Mesenchymal stem cell (in vitro differentiated cells and primary cell): Measurements from ENCODE around the gene IRAK3.
"Not testable (repeated sequence)": the region's sequence is repeated elsewhere in the genome, so short reads cannot be mapped to it uniquely, and the experiment has no call there.

ENCODE experiments used
- DNase-seq: peaks from one replicate; pipeline ENCODE4 v3.0.0-alpha.2; 2013
- H2AFZ ChIP-seq: one replicate; pipeline ENCODE4 v1.6.1; 2013; ENCODE audit warnings: low read depth, mild to moderate bottlenecking, control low read depth, inconsistent platforms, low read length, moderate library complexity
- H2AK5ac ChIP-seq: 2 replicates; pipeline ENCODE4 v1.6.1; 2013; ENCODE audit warnings: low read length, moderate library complexity, mild to moderate bottlenecking, inconsistent platforms; ENCODE audit not compliant: severe bottlenecking
- H2BK120ac ChIP-seq: one replicate; pipeline ENCODE4 v1.6.1; 2013; ENCODE audit warnings: low read depth, mild to moderate bottlenecking, inconsistent platforms, low read length, moderate library complexity
- H2BK12ac ChIP-seq, 2 experiments: one replicate each; pipeline ENCODE4 v1.6.1; 2013; ENCODE audit warnings: inconsistent platforms in 2 of 2, low read length in 2 of 2, mild to moderate bottlenecking in 2 of 2, moderate library complexity in 2 of 2, control low read depth in 1 of 2
- H2BK15ac ChIP-seq: one replicate; pipeline ENCODE4 v1.6.1; 2013; ENCODE audit warnings: mild to moderate bottlenecking, low read depth, inconsistent platforms; ENCODE audit not compliant: poor library complexity, severe bottlenecking
- H2BK5ac ChIP-seq: 2 replicates; pipeline ENCODE4 v1.6.1; 2013; ENCODE audit warnings: low read depth, mild to moderate bottlenecking, low read length, control low read depth, inconsistent platforms; ENCODE audit not compliant: poor library complexity, severe bottlenecking
- H3K14ac ChIP-seq, 2 experiments: one replicate each; pipeline ENCODE4 v1.6.1; 2013; ENCODE audit warnings: inconsistent platforms in 2 of 2, low read length in 2 of 2, control low read depth in 1 of 2, mild to moderate bottlenecking in 1 of 2, moderate library complexity in 1 of 2
- H3K18ac ChIP-seq, 2 experiments: one replicate each; pipeline ENCODE4 v1.6.1; 2013; ENCODE audit warnings: inconsistent platforms in 2 of 2, low read length in 2 of 2, control low read depth in 1 of 2, low read depth in 1 of 2, mild to moderate bottlenecking in 1 of 2
- H3K23ac ChIP-seq, 2 experiments: one replicate each; pipeline ENCODE4 v1.6.1; 2013; ENCODE audit warnings: inconsistent platforms in 2 of 2, low read length in 2 of 2, mild to moderate bottlenecking in 2 of 2, moderate library complexity in 2 of 2, control low read depth in 1 of 2
- H3K27ac ChIP-seq: 2 replicates; pipeline ENCODE4 v1.5.1; 2013; ENCODE audit warnings: mild to moderate bottlenecking, moderate library complexity, low read length, control low read depth, inconsistent platforms; ENCODE audit not compliant: poor library complexity, severe bottlenecking
- H3K27me3 ChIP-seq, 2 experiments: 2 replicates each; pipeline versions ENCODE4 v1.6.1 to v1.7.0; 2013; ENCODE audit warnings: low read length in 2 of 2, mild to moderate bottlenecking in 2 of 2, moderate library complexity in 2 of 2, control low read depth in 1 of 2, inconsistent platforms in 1 of 2; ENCODE audit not compliant: control insufficient read depth in 1 of 2, insufficient read depth in 1 of 2
- H3K36me3 ChIP-seq, 2 experiments: 2 replicates each; pipeline versions ENCODE4 v1.6.1 to v1.7.0; 2013; ENCODE audit warnings: low read length in 2 of 2, control low read depth in 1 of 2, inconsistent platforms in 1 of 2, low read depth in 1 of 2, mild to moderate bottlenecking in 1 of 2; ENCODE audit not compliant: insufficient read depth in 2 of 2, control insufficient read depth in 1 of 2
- H3K4ac ChIP-seq, 2 experiments: one replicate each; pipeline ENCODE4 v1.6.1; 2013; ENCODE audit warnings: inconsistent platforms in 2 of 2, low read length in 2 of 2, mild to moderate bottlenecking in 2 of 2, moderate library complexity in 2 of 2, control low read depth in 1 of 2, low read depth in 1 of 2
- H3K4me1 ChIP-seq: 2 replicates; pipeline ENCODE4 v1.6.1; 2013; ENCODE audit warnings: low read depth, low read length, control low read depth; ENCODE audit not compliant: control insufficient read depth, insufficient read depth
- H3K4me2 ChIP-seq: 2 replicates; pipeline ENCODE4 v1.6.1; 2013; ENCODE audit warnings: low read length, mild to moderate bottlenecking, inconsistent platforms; ENCODE audit not compliant: poor library complexity, severe bottlenecking
- H3K4me3 ChIP-seq, 2 experiments: 2 replicates each; pipeline versions ENCODE4 v1.5.1 to v1.7.0; 2013; ENCODE audit warnings: low read length in 2 of 2, mild to moderate bottlenecking in 2 of 2, control low read depth in 1 of 2, low read depth in 1 of 2; ENCODE audit not compliant: insufficient read depth in 1 of 2
- H3K79me1 ChIP-seq: replicated peaks from 2 replicates; pipeline ENCODE4 v1.6.1; 2013; ENCODE audit warnings: mild to moderate bottlenecking, control low read depth, low read length, inconsistent platforms; ENCODE audit not compliant: poor library complexity, severe bottlenecking
- H3K9ac ChIP-seq: 2 replicates; pipeline ENCODE4 v1.7.0; 2013; ENCODE audit warnings: mild to moderate bottlenecking, low read length, moderate library complexity
- H3K9me3 ChIP-seq: 2 replicates; pipeline ENCODE4 v1.7.0; 2013; ENCODE audit warnings: mild to moderate bottlenecking, low read length; ENCODE audit not compliant: control insufficient read depth
- H4K8ac ChIP-seq: one replicate; pipeline ENCODE4 v1.6.1; 2013; ENCODE audit warnings: inconsistent platforms, mild to moderate bottlenecking, low read length, moderate library complexity
- H4K91ac ChIP-seq: one replicate; pipeline ENCODE4 v1.6.1; 2013; ENCODE audit warnings: mild to moderate bottlenecking, low read length, inconsistent platforms
- WGBS: methylation state at CpG from one replicate; pipeline ENCODE4 v1.1.7; 2013; ENCODE audit warnings: mixed read lengths; 5-methylcytosine and 5-hydroxymethylcytosine counted together

Gene IRAK3

DNA sequence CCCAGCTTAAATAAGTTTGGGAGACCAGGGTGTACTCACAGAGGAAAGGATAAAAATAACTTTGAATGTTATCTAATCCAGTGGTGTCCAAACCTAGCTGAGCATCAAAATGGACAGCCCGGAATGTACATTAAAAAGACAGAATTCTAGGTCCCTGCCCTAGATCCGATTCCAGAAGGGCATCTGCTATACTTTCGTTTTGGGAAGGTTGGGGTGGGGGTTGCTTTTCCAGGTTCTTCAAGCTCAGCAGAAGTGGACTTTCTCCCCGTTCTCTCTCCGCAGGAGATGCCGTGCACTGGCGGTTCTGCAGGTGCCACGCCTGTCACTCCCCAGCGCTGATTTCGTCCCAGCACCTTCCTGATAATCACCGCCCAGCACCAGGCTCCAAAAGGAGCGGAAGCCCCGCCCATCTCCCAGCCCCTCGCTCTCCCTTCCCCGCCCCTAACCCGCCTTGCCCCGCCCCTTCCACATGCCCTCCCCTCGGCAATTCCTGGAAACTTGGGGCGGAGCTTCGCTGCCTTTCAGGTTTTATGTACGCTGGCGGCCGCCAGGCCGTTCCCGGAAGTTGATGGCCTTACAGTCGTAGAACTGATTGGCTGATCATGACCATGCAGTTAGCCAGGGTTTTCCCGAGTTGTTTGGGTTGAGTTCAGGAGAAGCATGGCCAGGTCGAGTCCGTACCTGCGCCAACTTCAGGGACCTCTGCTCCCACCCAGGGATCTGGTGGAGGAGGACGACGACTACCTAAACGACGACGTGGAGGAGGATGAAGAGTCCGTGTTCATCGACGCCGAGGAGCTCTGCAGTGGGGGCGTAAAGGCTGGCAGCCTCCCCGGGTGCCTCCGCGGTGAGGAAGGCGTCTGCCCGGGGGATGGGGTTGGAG lies 113.2 kb downstream of the IRAK3 start, which contains the start of gene HELB:
HELB (plus strand) TSS at position 550 of the 883 bp plus-strand sequence; CDS start at position 661, 111 bp downstream.
- Histone ChIP-seq H4K8ac (peak within 1 kb of the TSS; percentile 95), H3K4me3 (peak within 1 kb of the TSS; percentile 92 to 98), H3K27ac (no peak within 1 kb of the TSS), H3K23ac (peak within 1 kb of the TSS in 1 of 2 experiments; percentile 59), H2AFZ (peak within 1 kb of the TSS; percentile 96), H2BK12ac (peak within 1 kb of the TSS in 1 of 2 experiments; percentile 98), H3K9ac (peak within 1 kb of the TSS; percentile 96), H2BK15ac (no peak within 1 kb of the TSS), H3K9me3 (no peaks in the 10 kb centered on the region), H2BK120ac (peak within 1 kb of the TSS; percentile 4), H4K91ac (peak within 1 kb of the TSS; percentile 91), H2AK5ac (no peak within 1 kb of the TSS), H2BK5ac (no peak within 1 kb of the TSS), H3K36me3 (no peaks in the 10 kb centered on the region), H3K14ac (peak within 1 kb of the TSS in 1 of 2 experiments; percentile 100), H3K18ac (peak within 1 kb of the TSS; percentile 17 to 97), H3K4ac (peak within 1 kb of the TSS; percentile 75 to 82), H3K79me1 (peaks cover 5% of the 10 kb centered on the region), H3K27me3 (peaks cover 2 to 12% of the 10 kb centered on the region in 2 experiments), H3K4me2 (peak within 1 kb of the TSS; percentile 93), H3K4me1 (no peaks in the 10 kb centered on the region)
- 3% methylated on average over 42 of the region's 45 CpGs for WGBS
- peak; percentile 97 for DNase-seq

DNA sequence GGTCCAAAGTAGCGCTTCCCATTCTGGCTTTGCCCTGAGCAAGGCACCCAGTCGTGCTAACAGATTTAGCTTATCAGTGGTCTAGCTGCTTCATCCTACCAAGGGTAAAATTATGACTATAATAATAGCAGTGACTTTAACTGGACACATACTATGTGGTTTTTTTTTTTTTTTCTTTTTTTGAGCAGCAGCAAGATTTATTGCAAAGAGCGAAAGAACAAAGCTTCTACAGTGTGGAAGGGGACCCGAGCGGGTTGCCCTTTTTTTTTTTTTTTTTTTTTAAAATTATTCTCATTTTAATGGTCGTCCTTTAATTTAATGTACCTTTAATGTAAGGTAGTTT lies 113.8 kb downstream of the IRAK3 start:
- Histone ChIP-seq H2AFZ (peak overlapping the region; percentile 96), H2BK12ac (peak overlapping the region in 1 of 2 experiments; percentile 98), H3K4me1 (no peaks in the 10 kb centered on the region), H2BK15ac (no peak overlapping the region), H3K36me3 (no peaks in the 10 kb centered on the region), H3K9me3 (no peaks in the 10 kb centered on the region), H3K27ac (no peak overlapping the region), H3K27me3 (peaks cover 2 to 12% of the 10 kb centered on the region in 2 experiments), H4K8ac (peak overlapping the region; percentile 95), H3K9ac (peak overlapping the region; percentile 96), H3K4me2 (peak overlapping the region; percentile 85), H3K79me1 (peaks cover 5% of the 10 kb centered on the region), H3K4me3 (peak overlapping the region; percentile 92 to 98), H2BK120ac (peak overlapping the region; percentile 4), H2BK5ac (no peak overlapping the region), H3K23ac (peak overlapping the region in 1 of 2 experiments; percentile 59), H4K91ac (peak overlapping the region; percentile 91), H3K4ac (peak overlapping the region in 1 of 2 experiments; percentile 82), H2AK5ac (no peak overlapping the region), H3K18ac (peak overlapping the region; percentile 17 to 97), H3K14ac (peak overlapping the region in 1 of 2 experiments; percentile 100)
- DNase-seq: no peak
- no CpG with 5 or more reads among the region's 6 CpGs for WGBS

DNA sequence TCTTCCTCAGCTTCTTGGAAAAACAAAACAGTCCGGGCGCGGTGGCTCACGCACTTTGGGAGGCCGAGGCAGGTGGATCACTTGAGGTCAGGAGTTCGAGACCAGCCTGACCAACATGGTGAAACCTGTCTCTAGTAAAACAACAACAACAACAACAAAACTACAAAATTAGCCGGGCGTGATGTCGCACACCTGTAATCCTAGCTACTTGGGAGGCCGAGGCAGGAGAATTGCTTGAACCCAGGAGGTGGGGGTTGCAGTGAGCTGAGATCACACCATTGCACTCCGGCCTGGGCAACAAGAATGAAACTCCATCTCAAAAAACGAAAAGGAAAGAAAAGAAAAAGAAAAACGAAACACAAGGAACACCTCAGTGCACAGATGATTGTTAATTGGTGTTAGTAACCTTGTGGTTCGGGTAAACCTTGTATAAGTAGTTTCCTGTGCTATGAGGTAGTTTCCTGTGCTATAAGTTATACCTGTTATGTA lies 114.3 kb downstream of the IRAK3 start:
- not testable (repeated sequence) for H2AK5ac ChIP-seq, H4K8ac ChIP-seq, H3K18ac ChIP-seq, H2BK12ac ChIP-seq, H3K27ac ChIP-seq, H4K91ac ChIP-seq, H3K14ac ChIP-seq, H3K36me3 ChIP-seq, H2BK5ac ChIP-seq, H2BK15ac ChIP-seq, DNase-seq, H3K4me1 ChIP-seq, H3K23ac ChIP-seq, H2AFZ ChIP-seq, H3K9me3 ChIP-seq, H3K4ac ChIP-seq, H3K79me1 ChIP-seq, H2BK120ac ChIP-seq, H3K4me2 ChIP-seq
- WGBS: 93% methylated on average over 14 of the region's 14 CpGs
- H3K4me3 ChIP-seq: peak overlapping the region in 1 of 2 experiments; percentile 98
- peak overlapping the region; percentile 96 for H3K9ac ChIP-seq
- H3K27me3 ChIP-seq: peaks cover 2 to 12% of the 10 kb centered on the region in 2 experiments
